RKO (cell line): ENCODE measurements around the gene PTPN3.

Experiments
- DNase-seq: peaks from one replicate; pipeline ENCODE4 v3.0.0-alpha.2; 2016; ENCODE audit warnings: low spot score

Gene PTPN3

DNA sequence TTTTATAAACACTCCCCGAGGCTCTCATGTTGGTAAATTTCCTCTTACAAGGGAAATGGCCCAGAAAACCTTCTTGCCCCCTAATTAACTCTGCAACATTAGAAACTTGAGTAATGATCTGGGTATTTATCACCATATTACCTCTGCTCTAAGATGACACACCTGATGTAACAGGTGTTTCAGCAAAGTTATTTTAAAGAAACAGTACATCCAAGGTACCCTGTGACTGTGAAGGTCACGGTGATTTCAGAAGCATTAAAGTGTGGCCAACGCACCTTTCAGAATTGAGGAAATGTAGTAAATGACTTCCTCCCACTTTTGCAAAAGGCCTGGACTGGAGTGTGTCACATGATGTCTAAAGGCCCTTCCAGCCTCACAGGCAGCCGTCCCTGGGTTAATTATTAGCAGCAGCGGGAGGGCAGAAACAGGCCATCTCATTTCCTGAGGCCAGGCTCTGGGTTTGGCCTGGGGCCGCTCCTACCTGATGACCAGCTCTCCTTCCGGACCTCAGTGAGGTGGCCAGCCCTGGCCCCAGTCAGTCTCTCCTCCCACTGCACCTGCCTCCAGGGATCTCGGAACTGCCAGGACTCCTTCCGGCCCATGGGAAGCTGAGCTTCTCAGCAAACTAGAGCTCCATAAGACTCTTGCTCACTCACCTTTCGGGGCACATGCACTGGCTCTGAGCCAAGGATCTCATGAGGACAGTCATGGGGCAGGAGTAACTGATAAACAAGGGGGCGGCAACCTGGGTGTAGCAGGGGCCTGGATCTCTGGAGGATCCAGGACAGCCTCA, 20.7 kb downstream of the PTPN3 start:
- no peak for DNase-seq

DNA sequence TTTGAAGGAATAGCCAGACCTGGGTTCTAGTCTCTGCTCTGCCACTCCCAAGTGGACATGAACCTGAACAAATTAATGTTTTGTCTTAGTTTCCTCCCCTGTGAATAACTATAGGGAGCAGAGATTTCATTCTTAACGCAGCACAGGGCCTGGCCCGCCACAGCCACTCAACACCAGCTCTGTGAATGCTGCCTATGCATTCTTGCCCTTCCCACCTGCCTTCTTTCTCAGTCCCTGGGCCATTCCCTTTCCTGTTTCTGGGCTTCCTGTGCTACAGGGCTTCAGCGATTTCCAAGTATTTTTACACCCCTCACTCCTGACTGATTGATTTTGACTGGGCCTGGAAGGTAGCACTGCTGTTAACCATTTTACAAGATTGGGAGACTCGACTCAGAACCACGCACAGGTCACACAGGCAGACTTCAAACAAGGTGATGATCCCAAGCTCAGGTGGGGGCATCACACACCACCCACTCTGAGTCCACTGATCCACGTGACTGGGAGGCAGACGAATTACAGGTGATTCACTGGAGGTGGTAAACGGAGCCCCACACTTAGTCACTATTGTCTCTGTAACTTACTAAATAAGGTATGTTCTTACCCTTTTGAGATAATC, 21.4 kb downstream of the PTPN3 start:
- DNase-seq, result no peak

- DNase-seq, result no peak
Observed at GRCh38 chr9:109475526-109475925, 22.6 kb downstream of the PTPN3 start.

DNA sequence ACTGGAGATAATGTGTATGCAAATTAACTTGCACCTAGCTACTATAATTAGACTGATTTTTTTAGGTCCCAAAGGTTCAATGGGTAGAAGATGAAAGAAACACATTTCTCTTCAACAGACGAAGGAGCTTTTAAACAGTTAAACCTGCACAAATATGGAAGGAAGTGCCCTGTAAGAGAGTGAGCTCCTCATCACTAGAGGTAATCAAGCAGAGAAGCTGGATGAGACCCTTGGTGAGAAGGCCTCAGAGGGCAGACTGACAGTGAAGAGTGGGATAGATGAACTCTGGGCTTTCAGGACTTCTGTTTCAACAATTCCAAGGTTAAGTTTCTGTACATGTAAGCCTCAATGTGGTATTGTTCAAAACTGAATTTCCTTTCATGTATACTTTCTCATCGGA, 23.2 kb downstream of the PTPN3 start:
- DNase-seq, result no peak

- DNase-seq, result no peak
Observed at GRCh38 chr9:109474170-109474569, 23.9 kb downstream of the PTPN3 start.

- DNase-seq, result no peak
Observed at GRCh38 chr9:109473329-109473728, 24.8 kb downstream of the PTPN3 start.

- DNase-seq, result no peak
Observed at GRCh38 chr9:109471475-109472393, 26.4 kb downstream of the PTPN3 start.

- DNase-seq, result peak; percentile 89
Observed at GRCh38 chr9:109469646-109470358, 28.3 kb downstream of the PTPN3 start.

DNA sequence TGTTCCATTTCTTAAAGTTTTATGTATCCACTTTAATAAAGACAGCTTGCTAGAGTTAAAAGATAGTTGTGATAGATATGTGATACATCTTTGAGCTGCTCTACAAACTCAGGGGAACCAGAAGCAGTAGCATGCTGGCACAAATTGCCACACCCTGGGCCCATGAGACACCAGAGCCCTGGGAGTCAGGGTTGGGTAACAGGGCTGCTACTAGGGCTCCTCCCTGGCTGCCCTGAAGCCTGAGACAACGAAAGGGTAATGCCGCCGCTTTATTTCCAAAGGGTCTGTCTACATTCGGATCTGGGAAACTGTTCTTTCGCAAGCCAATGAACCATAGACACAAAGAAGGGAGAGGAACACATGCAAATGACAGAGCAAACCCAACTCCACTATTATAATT, 29.2 kb downstream of the PTPN3 start:
- no peak for DNase-seq

DNA sequence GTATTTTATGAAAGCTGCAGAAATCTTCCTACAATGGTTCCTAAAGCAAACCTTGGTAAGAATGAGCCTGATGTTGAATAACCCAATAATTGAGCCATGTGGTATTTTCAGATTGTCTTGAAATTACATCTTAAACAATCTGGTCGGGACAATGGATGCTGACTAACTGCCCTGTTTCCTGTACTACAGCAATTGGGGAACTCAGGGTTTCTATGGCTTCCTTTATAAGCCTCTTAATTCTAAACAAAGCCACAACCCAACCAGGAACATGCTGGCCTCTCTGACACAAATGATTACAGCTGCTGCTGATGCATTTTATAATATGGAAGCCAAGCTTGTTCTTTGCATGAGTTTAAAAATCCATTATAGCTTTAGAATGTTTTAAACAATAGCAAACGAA, 30.2 kb downstream of the PTPN3 start:
- no peak for DNase-seq

DNA sequence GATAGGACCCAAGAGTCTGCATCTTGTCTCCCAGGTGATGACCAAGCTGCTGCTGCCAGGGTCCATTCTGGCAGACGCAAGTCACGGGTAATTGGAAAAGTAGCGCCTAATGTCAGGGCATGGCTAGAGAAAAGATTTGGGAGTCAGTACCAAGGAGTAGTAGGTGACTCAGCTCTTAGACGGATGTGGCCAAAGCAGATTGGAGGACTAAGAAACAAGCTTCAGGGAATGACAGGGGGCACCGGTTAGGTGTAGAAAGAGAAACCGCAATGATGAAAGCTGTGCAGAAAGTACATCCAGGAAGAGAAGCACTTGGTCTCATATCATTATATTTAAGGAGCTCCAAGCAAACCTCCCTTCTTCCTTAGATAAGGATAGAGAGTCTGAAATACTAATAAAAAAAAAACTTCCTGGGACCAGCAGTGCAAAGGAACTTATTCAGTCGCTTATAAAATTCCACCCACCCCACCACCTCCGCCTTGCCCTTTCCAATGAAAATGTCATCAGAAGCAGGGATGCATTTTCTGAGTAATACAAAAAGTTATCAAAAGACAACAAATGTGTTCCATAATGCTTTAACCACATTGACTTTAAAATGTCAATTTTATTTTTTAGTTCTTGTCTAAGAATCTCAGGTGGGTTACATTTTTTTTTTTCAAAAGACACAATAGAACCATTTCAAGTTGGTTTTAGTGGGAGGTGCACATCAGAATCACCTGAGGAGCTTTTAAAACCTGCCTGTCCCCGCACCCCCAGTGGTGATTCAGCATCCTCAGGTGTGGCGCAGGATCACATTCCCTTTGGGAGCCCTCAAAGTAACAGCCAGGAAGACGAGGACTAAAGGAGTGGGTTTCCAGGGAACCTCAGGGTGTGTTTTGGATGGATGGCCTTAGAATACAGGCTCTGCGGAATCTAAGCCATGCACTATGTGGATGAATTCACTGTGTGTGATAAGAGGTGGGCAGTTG, 31.2 kb downstream of the PTPN3 start:
- peak; percentile 12 for DNase-seq

DNA sequence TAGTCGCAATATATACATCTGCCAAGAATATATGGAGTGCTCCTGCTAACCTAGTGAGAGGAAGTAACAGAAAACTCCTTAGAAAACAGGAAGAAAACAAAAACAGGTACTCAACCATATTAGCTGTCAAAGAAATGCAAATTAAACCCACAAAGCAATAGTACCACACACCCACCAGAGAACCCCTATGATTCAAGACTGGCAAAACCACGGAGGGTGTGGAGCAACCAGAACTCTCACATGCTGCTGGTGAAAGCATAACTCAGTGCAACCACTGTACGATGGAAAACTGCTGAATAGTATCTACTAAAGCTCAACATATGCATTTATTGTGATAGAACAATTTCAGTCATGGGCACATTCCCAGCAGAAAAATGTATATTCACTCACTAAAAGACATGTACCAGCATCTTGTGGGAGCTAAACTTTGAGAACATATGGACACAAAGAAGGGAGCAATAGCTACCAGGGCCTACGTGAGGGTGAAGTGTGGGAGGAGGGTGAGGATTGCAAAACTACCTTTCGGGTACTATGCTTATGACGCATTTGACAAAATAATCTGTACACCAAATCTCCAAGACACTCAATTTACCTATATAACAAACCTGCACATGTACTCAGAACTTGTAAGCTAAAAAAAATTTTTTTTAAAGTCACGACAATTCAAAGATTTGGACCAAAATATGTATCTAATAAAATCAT, 34.0 kb downstream of the PTPN3 start:
- DNase-seq, result no peak

DNA sequence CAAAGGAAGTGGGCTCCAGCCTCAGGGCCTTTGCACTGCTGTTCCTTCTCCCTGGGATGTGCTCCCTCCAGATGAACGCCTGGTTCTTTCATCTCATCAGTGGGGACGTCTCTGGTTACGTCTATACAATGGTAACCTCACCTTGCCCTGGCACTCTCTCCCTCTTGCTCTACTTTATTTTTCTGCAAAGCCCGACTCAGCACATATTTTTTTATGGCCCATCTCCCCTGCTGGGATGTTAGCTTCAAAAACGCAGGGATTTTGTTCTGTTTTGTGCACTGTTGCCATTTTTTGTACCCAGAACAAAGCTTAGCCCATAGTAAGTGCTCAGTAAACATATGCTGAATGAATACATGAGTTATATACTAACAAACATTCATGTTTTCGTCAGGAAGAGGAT, 37.5 kb downstream of the PTPN3 start:
- no peak for DNase-seq

DNA sequence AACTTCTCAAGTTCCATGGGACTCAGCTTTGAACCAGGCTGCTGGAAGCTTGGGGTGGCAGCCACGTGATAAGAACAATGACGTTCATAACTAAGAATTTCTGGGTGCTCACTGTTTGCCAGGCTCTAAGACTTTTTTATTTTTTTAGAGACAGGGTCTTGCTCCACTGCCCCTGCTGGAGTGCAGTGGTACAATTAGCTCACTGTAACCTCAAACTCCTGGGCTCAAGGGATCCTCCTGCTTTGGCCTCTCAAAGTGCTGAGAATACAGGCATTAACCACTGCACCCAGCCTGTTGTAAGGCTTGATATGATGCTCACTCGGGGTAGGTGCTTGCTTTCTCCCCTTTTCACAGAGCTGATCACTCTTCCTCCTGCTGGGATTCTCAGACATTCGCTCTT, 38.7 kb downstream of the PTPN3 start:
- no peak for DNase-seq

GRCh38 chr9:109458453-109459211, 39.5 kb downstream of the PTPN3 start:
- DNase-seq, result no peak

DNA sequence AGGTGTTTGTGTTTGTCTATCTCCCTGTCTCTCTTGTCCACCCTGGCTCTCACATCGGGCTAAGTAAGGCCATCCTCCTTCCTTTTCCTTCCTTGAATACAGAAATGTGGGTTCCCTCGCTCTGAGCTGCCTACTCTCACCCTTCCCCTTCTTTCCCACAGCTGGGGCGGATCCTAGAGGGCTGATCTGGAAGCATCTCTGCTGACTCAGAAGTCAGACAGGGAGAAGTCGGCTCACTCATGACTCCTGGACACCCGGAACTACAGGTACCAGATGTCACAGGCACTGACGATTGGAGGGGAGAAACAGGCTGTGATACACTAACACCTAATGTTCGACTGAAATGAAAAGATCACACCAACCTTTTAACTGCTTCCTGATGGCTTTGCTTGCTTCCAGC, 41.3 kb downstream of the PTPN3 start:
- DNase-seq, result no peak

DNA sequence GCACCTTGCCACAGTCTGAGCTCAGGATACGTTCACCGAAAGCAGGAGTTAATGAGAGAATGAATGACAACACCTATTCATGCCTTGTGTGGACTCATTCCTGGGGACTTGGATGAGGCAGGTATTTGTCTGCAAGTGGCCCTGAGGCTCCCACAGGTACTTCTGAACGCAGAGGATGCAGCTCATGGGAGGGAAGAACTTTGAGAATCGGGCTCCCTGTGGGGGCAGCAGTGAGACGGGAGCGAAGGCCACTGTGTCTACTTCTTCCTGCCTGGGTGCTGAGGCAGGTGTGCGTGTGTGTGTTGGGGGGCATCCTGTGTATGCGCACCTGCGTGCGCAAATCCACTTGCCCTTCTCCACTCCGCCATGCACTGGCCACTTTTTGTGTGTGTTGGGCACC, 42.2 kb downstream of the PTPN3 start:
- no peak for DNase-seq

DNA sequence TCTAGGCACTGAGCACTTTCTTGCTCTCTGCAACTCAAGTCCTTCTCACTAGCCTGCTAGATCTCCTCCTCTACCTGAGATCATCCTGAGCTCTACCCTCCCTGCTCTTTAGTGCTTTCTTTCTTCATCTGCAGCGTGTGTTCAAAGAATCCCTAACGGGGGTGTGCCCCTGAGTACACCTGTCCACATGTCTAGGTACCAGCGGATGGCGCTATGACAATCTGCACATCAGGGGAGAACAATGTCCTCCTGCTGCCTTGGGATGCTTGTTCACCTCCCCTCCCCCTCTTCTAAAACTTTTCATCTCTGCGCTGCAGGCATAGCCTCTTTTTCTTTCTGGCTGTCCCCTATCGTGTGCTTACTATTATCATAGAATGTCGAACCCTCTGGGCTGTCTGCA, 42.7 kb downstream of the PTPN3 start:
- no peak for DNase-seq

DNA sequence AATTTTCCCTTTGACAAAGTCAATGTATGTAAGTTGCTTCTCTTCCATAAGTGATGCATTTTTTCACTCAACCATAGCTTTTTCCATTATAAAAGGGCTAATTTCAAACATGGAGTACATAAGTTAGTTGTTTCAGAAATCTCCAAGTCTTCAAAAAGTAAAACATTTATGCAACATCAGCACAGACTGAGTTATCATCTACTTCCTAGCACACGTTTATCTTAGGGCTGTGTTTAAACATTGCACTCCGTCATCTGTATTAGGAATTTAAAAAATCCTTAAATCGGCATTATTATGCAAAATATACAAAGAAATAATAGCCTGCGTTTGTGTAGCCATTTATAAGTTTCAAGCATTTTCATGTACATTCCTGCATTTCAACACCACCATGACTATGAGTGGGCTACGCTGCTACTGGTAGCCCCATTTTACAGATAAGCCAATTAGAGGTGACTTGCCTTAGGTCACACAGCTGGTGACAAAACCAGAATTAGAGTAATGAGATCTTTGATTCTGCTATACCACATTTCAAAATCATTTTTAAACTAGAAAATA, 43.4 kb downstream of the PTPN3 start:
- no peak for DNase-seq
